Hepatocyte (in vitro differentiated cells): Measurements from ENCODE around the gene ELK4. TPM values are rescaled to one million over a fixed set of nuclear protein-coding genes. Genes with fewer than 3 reads are reported as not detected.
A peak's percentile ranks its signal among the peaks of the same experiment; 100 is the strongest.

Experiments used
- DNase-seq: peaks from one replicate; pipeline ENCODE4 v3.0.0-alpha.2; 2016; ENCODE audit warnings: low spot score
- H2AFZ ChIP-seq: fragments of 200-600 bp; sonication (generic); 2 replicates; pipeline ENCODE4 v1.6.0; 2016; ENCODE audit warnings: antibody characterized with exemption, mild to moderate bottlenecking
- H3K27ac ChIP-seq: fragments of 200-600 bp; sonication (generic); 2 replicates; pipeline ENCODE4 v1.5.1; 2016; ENCODE audit warnings: mild to moderate bottlenecking
- H3K27me3 ChIP-seq: fragments of 200-600 bp; sonication (generic); 2 replicates; pipeline ENCODE4 v1.6.1; 2016
- H3K36me3 ChIP-seq: fragments of 200-600 bp; sonication (generic); replicated peaks from 2 replicates; pipeline ENCODE4 v1.5.1; 2016; ENCODE audit warnings: low read depth; ENCODE audit not compliant: insufficient read depth
- H3K4me1 ChIP-seq: fragments of 200-600 bp; sonication (generic); 2 replicates; pipeline ENCODE4 v1.5.1; 2016; ENCODE audit warnings: mild to moderate bottlenecking, moderate library complexity; ENCODE audit not compliant: insufficient read depth
- H3K4me2 ChIP-seq: fragments of 200-600 bp; sonication (generic); 2 replicates; pipeline ENCODE4 v1.6.0; 2016
- H3K4me3 ChIP-seq: fragments of 200-600 bp; sonication (generic); 2 replicates; pipeline ENCODE4 v1.5.1; 2016; ENCODE audit warnings: mild to moderate bottlenecking
- H3K79me2 ChIP-seq: fragments of 200-600 bp; sonication (generic); 2 replicates; pipeline ENCODE4 v1.6.0; 2017; ENCODE audit warnings: mild to moderate bottlenecking
- H3K9me2 ChIP-seq: fragments of 200-600 bp; sonication (generic); replicated peaks from 2 replicates; pipeline ENCODE4 v1.6.0; 2017; ENCODE audit warnings: mild to moderate bottlenecking; ENCODE audit not compliant: insufficient read depth
- H3K9me3 ChIP-seq: fragments of 200-600 bp; sonication (generic); 2 replicates; pipeline ENCODE4 v1.5.1; 2016; ENCODE audit warnings: low read depth, mild to moderate bottlenecking
- H4K20me1 ChIP-seq: fragments of 200-600 bp; sonication (generic); 2 replicates; pipeline ENCODE4 v1.6.0; 2016; ENCODE audit warnings: mild to moderate bottlenecking; ENCODE audit not compliant: insufficient read depth, poor library complexity, severe bottlenecking
- EZH2 ChIP-seq: fragments of 200-600 bp; sonication (generic); IDR thresholded peaks from 2 replicates; pipeline ENCODE4 v1.6.1; 2016; ENCODE audit warnings: antibody characterized with exemption, mild to moderate bottlenecking, borderline replicate concordance
- EZH2phosphoT487 ChIP-seq: fragments of 200-600 bp; sonication (generic); IDR thresholded peaks from one replicate; pipeline ENCODE4 v1.6.1; 2018; ENCODE audit warnings: antibody characterized with exemption, mild to moderate bottlenecking, low read depth, moderate library complexity; ENCODE audit not compliant: unreplicated experiment, severe bottlenecking
- WGBS: methylation state at CpG from one replicate; pipeline ENCODE4 v1.1.6; 2016; ENCODE audit warnings: low lambda C conversion rate; ENCODE audit errors: missing lambda C conversion rate; 5-methylcytosine and 5-hydroxymethylcytosine counted together
- polyA plus RNA-seq: library from polyadenylated mRNA; unstranded; fragments of >200 nt; fragmentation: Nextera tagmentation; extraction: Ambion mirVana; gene quantifications from 2 replicates; pipeline ENCODE4 v1.2.1, GENCODE V29; 2016
- total RNA-seq: library from RNA; depleted of rRNA; stranded (reverse); fragments of >200 nt; gene quantifications from 2 replicates; pipeline ENCODE4 v1.2.3, GENCODE V29; 2014
- TF ChIP-seq, protein P1 (sequence below): fragments of 200-600 bp; sonication (generic); IDR thresholded peaks from 2 replicates; pipeline ENCODE4 v1.5.1; 2016; ENCODE audit warnings: antibody characterized with exemption, mild to moderate bottlenecking; ENCODE audit not compliant: poor library complexity

Gene ELK4
- total and polyA plus RNA-seq, 2 experiments from 2014 or later, result 6.1 to 19.1 TPM

DNA sequence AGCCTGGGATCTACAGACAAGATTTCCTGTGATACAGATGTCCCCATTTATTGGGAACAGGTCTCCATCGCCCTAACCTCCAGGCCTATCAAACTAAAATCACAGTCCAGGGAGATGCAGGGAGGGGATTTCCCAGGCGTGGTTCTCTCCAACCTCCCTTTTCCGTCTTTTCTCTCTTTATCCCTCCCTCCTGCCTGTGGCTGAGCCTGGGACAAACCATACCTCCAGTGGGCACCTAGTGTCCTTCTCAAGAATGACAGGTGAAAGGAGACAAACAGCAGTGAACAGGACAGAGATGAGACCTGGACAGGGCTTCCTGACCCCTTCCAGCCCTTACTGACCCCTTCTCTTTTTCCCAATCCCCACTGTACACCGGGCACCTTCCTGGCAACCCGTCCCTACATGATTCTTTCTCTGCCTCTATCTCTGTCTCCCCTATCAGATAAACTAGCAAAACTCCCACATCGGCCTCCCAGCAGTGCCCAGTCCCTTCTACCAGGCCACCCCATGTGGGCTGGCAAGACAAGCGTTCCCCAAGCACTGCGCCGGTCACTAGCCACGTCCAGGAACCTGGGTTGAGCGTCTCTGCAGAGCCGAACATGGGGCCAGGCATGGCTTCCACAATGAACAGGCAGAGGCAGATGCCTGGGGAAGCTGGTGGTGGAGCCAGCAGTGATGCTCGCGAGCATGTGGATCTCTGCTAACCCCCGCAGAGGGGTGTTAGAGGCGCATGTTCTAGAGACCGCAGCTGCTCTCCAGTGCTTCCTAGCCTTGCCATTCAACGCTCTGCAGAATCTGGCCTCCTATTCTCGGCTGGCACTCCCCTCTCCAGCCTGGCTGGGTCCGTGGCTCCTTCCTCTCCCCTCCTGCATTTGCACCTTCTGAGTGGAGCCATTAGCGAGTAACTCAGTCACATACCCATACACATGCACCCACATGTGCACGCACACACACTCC is 54.7 kb downstream of the ELK4 start:
- peak; percentile 2 for DNase-seq
- no peak overlapping the region for H2AFZ ChIP-seq
- no peak overlapping the region for H3K27ac ChIP-seq
- peaks cover 39% of the 10 kb centered on the region for H3K27me3 ChIP-seq
- no peak overlapping the region for H3K4me3 ChIP-seq
- WGBS, result 80% methylated on average over 22 of the region's 22 CpGs
- H3K4me1 ChIP-seq, result no peaks in the 10 kb centered on the region
- no peaks in the 10 kb centered on the region for H4K20me1 ChIP-seq
- no peak overlapping the region for H3K4me2 ChIP-seq
- no peaks in the 10 kb centered on the region for H3K79me2 ChIP-seq
- H3K36me3 ChIP-seq, result no peaks in the 10 kb centered on the region
- H3K9me3 ChIP-seq, result no peaks in the 10 kb centered on the region
- no peaks in the 10 kb centered on the region for H3K9me2 ChIP-seq
- TF ChIP-seq EZH2, result no peak
- TF ChIP-seq, protein P1, sequence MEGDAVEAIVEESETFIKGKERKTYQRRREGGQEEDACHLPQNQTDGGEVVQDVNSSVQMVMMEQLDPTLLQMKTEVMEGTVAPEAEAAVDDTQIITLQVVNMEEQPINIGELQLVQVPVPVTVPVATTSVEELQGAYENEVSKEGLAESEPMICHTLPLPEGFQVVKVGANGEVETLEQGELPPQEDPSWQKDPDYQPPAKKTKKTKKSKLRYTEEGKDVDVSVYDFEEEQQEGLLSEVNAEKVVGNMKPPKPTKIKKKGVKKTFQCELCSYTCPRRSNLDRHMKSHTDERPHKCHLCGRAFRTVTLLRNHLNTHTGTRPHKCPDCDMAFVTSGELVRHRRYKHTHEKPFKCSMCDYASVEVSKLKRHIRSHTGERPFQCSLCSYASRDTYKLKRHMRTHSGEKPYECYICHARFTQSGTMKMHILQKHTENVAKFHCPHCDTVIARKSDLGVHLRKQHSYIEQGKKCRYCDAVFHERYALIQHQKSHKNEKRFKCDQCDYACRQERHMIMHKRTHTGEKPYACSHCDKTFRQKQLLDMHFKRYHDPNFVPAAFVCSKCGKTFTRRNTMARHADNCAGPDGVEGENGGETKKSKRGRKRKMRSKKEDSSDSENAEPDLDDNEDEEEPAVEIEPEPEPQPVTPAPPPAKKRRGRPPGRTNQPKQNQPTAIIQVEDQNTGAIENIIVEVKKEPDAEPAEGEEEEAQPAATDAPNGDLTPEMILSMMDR, result no peak
- TF ChIP-seq EZH2phosphoT487, result no peak

DNA sequence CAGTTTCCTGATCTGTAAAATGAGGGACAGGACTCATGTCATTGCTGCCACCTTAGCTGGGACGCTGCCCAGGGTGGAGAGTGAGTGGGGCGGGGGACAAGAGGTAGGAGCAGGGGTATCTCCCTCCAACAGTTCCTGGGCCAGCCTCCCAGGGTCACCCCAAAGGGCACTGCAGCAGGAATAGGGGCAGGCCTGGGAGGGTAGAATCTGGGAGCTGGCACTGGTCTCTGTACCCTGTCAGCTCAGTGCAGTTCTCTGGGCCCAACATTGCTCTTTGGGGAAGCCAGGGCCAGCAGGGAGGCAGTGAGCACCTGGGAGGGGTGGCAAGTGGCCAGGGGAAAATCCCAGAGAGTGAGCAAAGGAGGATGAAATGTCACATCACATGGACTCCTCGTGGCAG is 55.8 kb downstream of the ELK4 start:
- no peaks in the 10 kb centered on the region for H3K9me2 ChIP-seq
- TF ChIP-seq, protein P1, result no peak
- TF ChIP-seq EZH2phosphoT487, result no peak
- no peak for TF ChIP-seq EZH2
- H3K27ac ChIP-seq, result no peak overlapping the region
- H3K4me1 ChIP-seq, result no peaks in the 10 kb centered on the region
- H4K20me1 ChIP-seq, result no peaks in the 10 kb centered on the region
- H3K27me3 ChIP-seq, result peaks cover 43% of the 10 kb centered on the region
- H3K36me3 ChIP-seq, result no peaks in the 10 kb centered on the region
- no peaks in the 10 kb centered on the region for H3K9me3 ChIP-seq
- no peak overlapping the region for H2AFZ ChIP-seq
- H3K4me3 ChIP-seq, result no peak overlapping the region
- WGBS, result 91% methylated on average over 3 of the region's 3 CpGs
- H3K4me2 ChIP-seq, result no peak overlapping the region
- no peak for DNase-seq
- no peaks in the 10 kb centered on the region for H3K79me2 ChIP-seq

DNA sequence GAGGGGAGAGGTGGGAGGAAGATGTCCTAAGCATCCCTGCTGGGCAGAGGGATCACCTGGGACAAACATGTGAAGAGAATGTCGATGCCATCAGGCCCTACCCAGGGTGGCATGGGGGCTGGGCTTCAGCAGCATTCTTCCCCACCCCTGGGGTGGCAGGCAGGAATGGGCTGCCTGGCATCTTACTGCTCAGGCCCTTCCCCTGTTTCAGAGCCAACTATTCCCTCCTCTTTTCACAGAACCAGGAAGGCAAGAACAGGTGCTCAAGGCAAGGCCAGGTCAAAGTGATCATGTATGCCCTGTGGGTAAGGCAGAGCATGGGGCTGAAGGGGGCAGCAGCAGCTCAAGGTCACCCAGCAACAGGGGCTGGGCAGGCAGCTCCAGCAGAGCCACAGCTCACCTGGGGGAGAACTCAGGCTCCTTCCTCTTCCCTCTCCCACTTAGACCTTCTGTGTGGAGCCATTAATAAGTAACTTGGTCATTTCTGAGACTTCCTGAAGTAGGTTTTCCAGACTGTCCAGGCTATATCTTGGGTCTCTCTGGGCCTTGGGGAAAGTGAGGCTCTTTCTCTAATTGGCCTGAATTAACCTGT is 56.4 kb downstream of the ELK4 start:
- H3K9me3 ChIP-seq, result no peaks in the 10 kb centered on the region
- 50% methylated on average over 1 of the region's 1 CpG for WGBS
- TF ChIP-seq, protein P1, result no peak
- TF ChIP-seq EZH2phosphoT487, result no peak
- TF ChIP-seq EZH2, result no peak

More for the DNA sequence above, 56.4 kb downstream of the ELK4 start:
- H3K4me3 ChIP-seq, result no peak overlapping the region
- H4K20me1 ChIP-seq, result no peaks in the 10 kb centered on the region
- no peaks in the 10 kb centered on the region for H3K79me2 ChIP-seq
- DNase-seq, result no peak
- H3K4me2 ChIP-seq, result no peak overlapping the region
- no peaks in the 10 kb centered on the region for H3K4me1 ChIP-seq
- no peak overlapping the region for H2AFZ ChIP-seq
- H3K27ac ChIP-seq, result no peak overlapping the region
- peaks cover 49% of the 10 kb centered on the region for H3K27me3 ChIP-seq
- H3K9me2 ChIP-seq, result no peaks in the 10 kb centered on the region
- H3K36me3 ChIP-seq, result no peaks in the 10 kb centered on the region
